Ramos (cell line): ENCODE results near the gene CSNK1G3.
"Not testable (repeated sequence)": the region's sequence is repeated elsewhere in the genome, so short reads cannot be mapped to it uniquely, and the experiment has no call there.

Experiments used
- in situ Hi-C: fragments of 300-500 bp; cut with MboI; formaldehyde crosslinking; loops from one replicate; pipeline ENCODE4 v1.14.3; 2022; ENCODE audit warnings: low sequenced_read_pairs; ENCODE audit not compliant: unreplicated experiment

The CSNK1G3 gene

DNA sequence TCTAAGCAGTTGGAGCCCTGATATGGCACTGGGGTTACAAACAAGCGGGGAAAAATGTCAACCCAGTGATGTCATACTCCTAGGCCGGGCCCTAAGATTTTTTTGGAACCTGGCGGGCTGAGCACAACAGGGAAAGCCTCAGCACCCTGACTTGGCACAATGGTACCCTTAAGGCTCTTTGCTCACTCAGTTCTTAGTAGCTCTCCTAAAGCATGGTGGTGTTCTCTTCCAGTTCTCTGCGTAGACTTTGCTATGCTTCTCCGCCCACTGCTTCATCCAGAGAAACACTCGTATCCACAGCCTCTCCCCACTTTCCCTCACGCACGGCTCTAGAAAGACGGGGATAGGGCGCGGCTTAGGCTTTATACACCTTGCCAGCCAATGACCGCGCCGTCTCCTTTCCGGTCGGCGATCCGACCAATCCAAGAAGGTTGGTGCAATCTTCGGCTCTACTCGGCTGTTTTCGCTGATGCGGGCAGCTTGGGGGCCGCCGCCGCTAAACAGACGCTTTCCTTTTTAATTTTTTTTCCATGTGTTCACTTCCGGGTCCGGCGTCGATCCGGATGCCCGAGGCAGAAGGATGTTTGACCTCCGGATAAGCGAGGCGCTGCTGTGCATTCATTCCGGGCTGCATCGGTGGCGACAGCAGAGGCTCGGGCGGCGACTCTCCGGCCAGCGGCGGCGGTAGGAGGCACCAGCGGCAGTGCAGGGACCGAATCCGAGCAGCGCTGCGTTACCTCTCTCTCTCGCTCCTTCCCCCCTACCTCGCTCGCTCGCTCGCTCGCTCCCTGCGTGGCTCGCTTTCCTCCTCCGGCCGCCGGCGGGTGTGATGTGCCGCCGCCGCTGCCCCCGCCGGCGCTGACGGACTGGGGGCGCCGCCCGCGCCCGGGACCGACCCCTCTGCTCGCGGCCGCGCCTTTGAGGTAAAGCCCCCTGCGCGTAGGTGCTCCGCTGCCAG lies at the start of gene CSNK1G3:
Gene CSNK1G3 (plus strand): TSS at position 530 of the 958 bp plus-strand sequence. CDS start 33,487 bp downstream, outside the sequence.
- in situ Hi-C loops = no loop called here

DNA sequence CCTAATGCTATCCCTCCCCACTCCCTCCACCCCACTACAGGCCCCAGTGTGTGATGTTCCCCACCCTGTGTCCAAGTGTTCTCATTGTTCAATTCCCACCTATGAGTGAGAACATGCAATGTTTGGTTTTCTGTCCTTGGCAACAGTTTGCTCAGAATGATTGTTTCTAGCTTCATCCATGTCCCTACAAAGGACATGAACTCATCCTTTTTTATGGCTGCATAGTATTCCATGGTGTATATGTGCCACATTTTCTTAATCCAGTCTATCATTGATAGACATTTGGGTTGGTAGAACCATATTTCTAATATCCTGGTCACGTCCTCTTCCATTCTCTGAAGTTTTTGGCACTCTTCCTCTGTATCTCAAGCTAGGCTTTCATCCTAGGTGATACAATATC lies 45.1 kb upstream of the CSNK1G3 start:
- in situ Hi-C loops = not testable (repeated sequence)

DNA sequence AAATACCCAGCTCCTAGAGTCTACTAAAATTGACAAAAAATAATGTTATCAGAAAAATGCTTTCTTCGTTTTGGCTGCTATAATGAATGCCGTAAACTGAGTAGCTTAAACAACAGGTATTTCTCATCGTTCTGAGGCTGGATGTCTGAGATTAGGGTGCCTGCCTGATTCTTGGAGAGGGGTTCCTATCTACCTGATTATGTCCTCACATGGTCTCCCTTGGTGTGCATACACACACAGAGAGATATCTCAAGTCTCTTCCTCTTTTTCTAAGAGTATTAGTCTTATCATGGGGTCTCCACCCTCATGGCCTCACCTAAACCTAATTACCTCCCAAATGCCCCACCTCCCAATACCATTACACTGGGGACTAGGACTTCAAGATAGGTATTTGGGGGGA lies 40.6 kb upstream of the CSNK1G3 start:
- in situ Hi-C loops = no loop called here

GRCh38 chr5:123472150-123472924 lies 39.6 kb upstream of the CSNK1G3 start:
- in situ Hi-C loops = no loop called here

DNA sequence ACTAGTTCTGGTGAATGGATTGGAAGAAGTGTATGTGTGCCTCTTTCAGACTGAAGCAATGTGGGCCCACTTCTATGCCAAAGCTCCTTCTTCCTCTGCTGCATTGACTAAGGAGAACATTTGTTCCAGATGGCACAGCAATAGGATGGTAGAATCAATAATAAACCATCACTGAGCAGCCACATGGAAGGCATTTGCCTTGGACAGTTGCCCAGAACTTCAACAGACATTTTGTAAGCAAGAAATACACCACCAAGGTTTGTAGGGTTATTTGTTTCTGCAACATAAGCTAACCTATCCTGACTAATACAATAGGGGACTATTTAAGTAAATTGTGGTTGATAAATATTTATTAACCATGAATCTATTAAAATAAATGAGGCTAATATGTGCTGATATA lies 37.7 kb upstream of the CSNK1G3 start:
- in situ Hi-C loops = no loop called here

GRCh38 chr5:123476731-123477130 lies 35.2 kb upstream of the CSNK1G3 start:
- in situ Hi-C loops = no loop called here

GRCh38 chr5:123478546-123478945 lies 33.4 kb upstream of the CSNK1G3 start:
- in situ Hi-C loops = no loop called here

DNA sequence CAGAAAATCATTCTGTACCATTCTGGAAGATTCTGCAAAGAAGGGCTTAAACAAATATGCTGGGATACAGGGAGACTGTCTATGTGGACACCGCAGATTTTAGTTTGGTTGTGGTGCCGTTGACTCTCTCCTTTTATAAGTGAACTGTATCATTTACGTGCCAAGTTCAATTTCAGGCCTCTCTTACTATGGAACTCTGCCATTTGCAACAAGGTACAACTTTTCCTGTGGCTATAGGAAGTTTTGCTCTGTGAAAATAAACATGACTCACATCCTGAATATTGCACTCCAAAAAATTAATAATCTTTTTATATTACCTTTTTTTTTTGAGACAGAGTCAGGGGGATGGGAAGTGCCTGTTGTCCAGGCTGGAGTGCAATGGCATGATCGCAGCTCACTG lies 29.7 kb upstream of the CSNK1G3 start:
- in situ Hi-C loops = no loop called here

- in situ Hi-C loops = no loop called here
Observed at GRCh38 chr5:123483446-123484077, 28.4 kb upstream of the CSNK1G3 start.

- in situ Hi-C loops = no loop called here
Observed at GRCh38 chr5:123485275-123485674, 26.7 kb upstream of the CSNK1G3 start.

DNA sequence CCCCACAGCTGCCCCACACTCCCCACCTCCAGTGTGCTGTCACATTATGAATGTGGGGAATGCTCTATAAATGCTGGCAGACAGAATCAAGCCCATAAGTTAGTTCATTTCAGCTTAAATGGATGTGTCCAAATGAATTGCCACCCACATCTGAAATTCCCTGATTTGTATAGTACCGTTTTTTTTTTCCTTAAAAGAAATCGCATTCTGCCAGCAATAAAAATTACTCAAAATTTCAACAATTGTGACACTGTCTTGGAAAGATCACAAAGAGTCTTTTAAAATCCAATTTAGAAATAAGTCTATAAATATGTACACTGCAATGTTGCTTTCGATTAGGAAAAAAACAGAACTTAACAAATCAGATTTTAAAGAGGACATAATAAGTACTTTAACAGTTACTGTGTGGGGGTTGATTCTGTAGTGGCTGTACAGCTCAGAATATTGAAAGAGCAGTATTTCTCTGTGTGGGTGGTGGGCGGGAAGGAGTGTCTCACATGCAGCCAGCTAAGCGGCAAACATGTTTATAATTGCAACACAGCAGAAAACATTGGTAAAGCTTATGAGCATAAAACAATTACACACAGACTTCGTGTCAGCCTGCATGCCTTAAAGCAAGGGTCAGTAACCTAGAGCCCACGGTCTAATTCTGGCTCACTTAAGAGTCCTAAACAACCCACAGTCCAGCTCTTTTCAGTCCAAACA lies 24.9 kb upstream of the CSNK1G3 start:
- in situ Hi-C loops = no loop called here

- in situ Hi-C loops = no loop called here
Observed at GRCh38 chr5:123490974-123491373, 21.0 kb upstream of the CSNK1G3 start.

GRCh38 chr5:123495211-123495610 lies 16.8 kb upstream of the CSNK1G3 start:
- in situ Hi-C loops = not testable (repeated sequence)

DNA sequence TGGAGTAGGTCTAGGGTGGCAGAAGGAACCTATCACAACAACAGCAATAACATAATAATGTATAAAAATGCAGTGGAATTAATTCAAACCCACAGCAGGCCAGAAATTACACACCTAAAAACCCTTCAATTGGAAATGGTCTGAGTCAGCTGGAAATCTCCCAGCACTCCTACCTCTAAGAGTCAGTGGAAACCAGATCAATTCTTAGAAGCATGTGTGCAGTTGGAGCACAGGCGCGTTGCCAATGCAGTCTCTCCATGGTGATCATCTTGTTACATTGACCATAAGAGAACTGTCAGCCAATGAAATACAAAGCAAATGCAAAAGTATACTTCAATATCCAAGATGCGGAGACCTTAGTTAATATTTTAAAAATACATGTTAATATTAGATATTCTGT lies 15.1 kb upstream of the CSNK1G3 start:
- in situ Hi-C loops = no loop called here

DNA sequence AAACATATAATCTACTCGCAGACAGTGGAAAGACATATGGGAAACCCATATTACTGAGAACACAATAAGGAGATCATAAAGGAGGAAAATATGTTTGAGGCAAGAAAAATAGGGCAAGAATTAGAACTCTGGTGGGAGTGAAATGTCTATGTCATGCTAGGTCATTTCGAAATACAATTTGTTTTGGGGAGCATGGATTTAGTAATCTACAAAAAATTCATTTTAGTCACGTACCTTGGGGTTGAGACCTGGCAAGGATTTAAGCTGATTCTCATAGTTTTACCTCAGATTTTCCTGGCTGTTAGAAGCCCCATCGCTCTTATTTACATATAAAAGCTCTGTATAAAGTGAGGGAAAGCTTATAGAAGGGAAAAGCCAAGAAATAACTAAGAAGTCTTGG lies 11.5 kb upstream of the CSNK1G3 start:
- in situ Hi-C loops = no loop called here

GRCh38 chr5:123502120-123502519 lies 9.9 kb upstream of the CSNK1G3 start:
- in situ Hi-C loops = no loop called here

DNA sequence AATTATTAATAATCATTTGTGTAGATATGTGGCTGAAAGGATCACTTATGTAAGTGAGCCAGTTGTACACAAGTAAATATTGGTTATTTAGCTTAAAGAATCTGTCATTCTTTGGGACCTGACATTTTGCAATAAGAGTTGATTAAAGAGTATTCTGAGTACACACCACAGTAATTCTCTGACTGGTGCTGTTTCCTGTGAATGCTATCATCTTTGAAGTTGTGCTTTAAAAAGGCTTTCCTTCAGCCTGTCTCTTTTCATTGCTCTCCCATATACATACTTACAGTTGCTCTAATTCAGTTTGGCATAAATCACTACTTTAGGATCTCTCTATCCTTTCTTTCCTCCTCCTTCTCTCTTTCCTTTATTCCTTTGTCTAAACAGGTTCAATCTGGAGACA lies 8.7 kb upstream of the CSNK1G3 start:
- in situ Hi-C loops = no loop called here

DNA sequence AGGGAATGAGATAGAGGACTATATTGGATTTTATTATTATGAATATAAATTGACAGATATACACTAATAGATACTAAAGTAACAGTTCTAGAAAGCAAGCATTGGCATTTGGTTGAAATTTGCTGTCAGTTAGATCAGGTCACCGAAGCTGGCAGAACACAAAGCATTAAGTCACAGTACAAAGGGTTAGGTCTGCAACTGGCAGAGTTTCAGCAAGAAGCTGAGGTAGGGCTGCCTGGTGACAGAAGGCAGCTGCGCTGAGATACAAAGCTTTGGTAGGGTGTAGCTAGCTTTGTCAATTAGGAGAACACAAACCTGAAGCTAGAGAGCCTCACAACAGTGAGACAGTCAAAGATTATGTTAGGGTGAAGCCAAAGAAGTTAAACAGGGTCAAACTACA lies 6.3 kb upstream of the CSNK1G3 start:
- in situ Hi-C loops = no loop called here

- in situ Hi-C loops = no loop called here
Observed at GRCh38 chr5:123508441-123508840, 3.5 kb upstream of the CSNK1G3 start.

DNA sequence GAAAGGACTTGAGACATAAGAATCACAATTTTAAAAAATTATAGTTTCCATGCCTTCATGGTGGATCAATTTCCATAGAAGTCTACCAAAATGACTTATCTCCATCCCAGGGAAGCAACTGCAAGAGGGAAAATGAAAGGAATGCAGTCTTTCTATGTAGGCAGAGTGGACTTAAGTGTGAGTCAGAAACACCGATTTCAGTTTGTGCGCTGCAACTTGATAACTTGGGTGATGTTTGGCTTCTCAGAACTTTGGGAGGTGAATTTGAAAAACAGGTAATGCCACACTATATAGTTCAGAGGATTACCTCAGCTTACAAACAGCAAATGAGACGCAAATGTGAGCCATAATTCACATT lies 708 bp upstream of the CSNK1G3 start:
- in situ Hi-C loops = no loop called here
